GM19240 (cell line): ENCODE measurements around the gene PPP3R1.
"Not testable (repeated sequence)": the region's sequence is repeated elsewhere in the genome, so short reads cannot be mapped to it uniquely, and the experiment has no call there.

ENCODE experiments used
- DNase-seq: peaks from one replicate; pipeline ENCODE4 v3.0.0; 2011; ENCODE audit warnings: low spot score; ENCODE audit not compliant: insufficient read length

Gene PPP3R1

GRCh38 chr2:68189991-68190784, 62.1 kb downstream of the PPP3R1 start:
- DNase-seq = no peak

- DNase-seq = no peak
Observed at GRCh38 chr2:68188831-68189230, 63.5 kb downstream of the PPP3R1 start.

GRCh38 chr2:68187329-68187728, 65.0 kb downstream of the PPP3R1 start:
- DNase-seq = no peak

GRCh38 chr2:68185541-68186164, 66.7 kb downstream of the PPP3R1 start:
- DNase-seq = peak; percentile 22

- no peak for DNase-seq
Observed at GRCh38 chr2:68182902-68183301, 69.4 kb downstream of the PPP3R1 start.

GRCh38 chr2:68178954-68179627, 73.2 kb downstream of the PPP3R1 start:
- no peak for DNase-seq

- DNase-seq = no peak
Observed at GRCh38 chr2:68178432-68178831, 73.9 kb downstream of the PPP3R1 start.

- no peak for DNase-seq
Observed at GRCh38 chr2:68177541-68177940, 74.8 kb downstream of the PPP3R1 start.

- DNase-seq = no peak
Observed at GRCh38 chr2:68176657-68177056, 75.7 kb downstream of the PPP3R1 start.

GRCh38 chr2:68175210-68175609, 77.1 kb downstream of the PPP3R1 start:
- DNase-seq = not testable (repeated sequence)

GRCh38 chr2:68172990-68173700, 79.2 kb downstream of the PPP3R1 start:
- no peak for DNase-seq

GRCh38 chr2:68172521-68172920, 79.8 kb downstream of the PPP3R1 start:
- no peak for DNase-seq

GRCh38 chr2:68171684-68172083, 80.6 kb downstream of the PPP3R1 start:
- DNase-seq = no peak

GRCh38 chr2:68171146-68171545, 81.2 kb downstream of the PPP3R1 start:
- DNase-seq = no peak

GRCh38 chr2:68169308-68169707, 83.0 kb downstream of the PPP3R1 start:
- no peak for DNase-seq

- DNase-seq = no peak
Observed at GRCh38 chr2:68167186-68167585, 85.1 kb downstream of the PPP3R1 start.

GRCh38 chr2:68163641-68164040, 88.7 kb downstream of the PPP3R1 start:
- no peak for DNase-seq

- DNase-seq = no peak
Observed at GRCh38 chr2:68158134-68158447, 94.2 kb downstream of the PPP3R1 start.

- DNase-seq = peak; percentile 68
Observed at GRCh38 chr2:68157402-68158133, 94.8 kb downstream of the PPP3R1 start, which contains the start of gene PNO1. Gene PNO1 (plus strand): TSS chr2:68157888. CDS start chr2:68157935, 47 bp downstream.

GRCh38 chr2:68157002-68157401, 95.3 kb downstream of the PPP3R1 start:
- no peak for DNase-seq

GRCh38 chr2:68156419-68156818, 95.9 kb downstream of the PPP3R1 start:
- DNase-seq = no peak
